C4-2B (cell line): ENCODE results near the gene CBX2.

ENCODE experiments used
- H3K27ac ChIP-seq: fragments of 450-650 bp; 2 replicates; pipeline ENCODE4 v1.5.1; 2017
- CTCF ChIP-seq: fragments of 450-650 bp; conservative IDR thresholded peaks from 2 replicates; pipeline ENCODE4 v1.5.1; 2017; ENCODE audit warnings: mild to moderate bottlenecking
- ZFX ChIP-seq: fragments of 450-650 bp; IDR thresholded peaks from 2 replicates; pipeline ENCODE4 v1.6.1; 2017

CBX2 gene

GRCh38 chr17:79818026-79818758, 40.2 kb downstream of the CBX2 start:
- TF ChIP-seq CTCF: no peak
- TF ChIP-seq ZFX: no peak
- no peak overlapping the region for H3K27ac ChIP-seq

GRCh38 chr17:79819085-79819484, 41.1 kb downstream of the CBX2 start:
- H3K27ac ChIP-seq: no peak overlapping the region
- TF ChIP-seq CTCF: no peak
- TF ChIP-seq ZFX: no peak

GRCh38 chr17:79819534-79820276, 41.8 kb downstream of the CBX2 start:
- no peak for TF ChIP-seq ZFX
- no peak for TF ChIP-seq CTCF
- H3K27ac ChIP-seq: no peak overlapping the region

- no peak for TF ChIP-seq CTCF
- no peak for TF ChIP-seq ZFX
These were observed 43.0 kb downstream of the CBX2 start for GRCh38 chr17:79820959-79821330.

GRCh38 chr17:79821331-79822095, 43.6 kb downstream of the CBX2 start:
- H3K27ac ChIP-seq: no peak overlapping the region
- TF ChIP-seq ZFX: no peak
- no peak for TF ChIP-seq CTCF

More at GRCh38 chr17:79820959-79821330, 43.0 kb downstream of the CBX2 start:
- no peak overlapping the region for H3K27ac ChIP-seq

- TF ChIP-seq ZFX (no peak), CTCF (no peak)
These were observed 44.7 kb downstream of the CBX2 start for GRCh38 chr17:79822583-79823124.

More at GRCh38 chr17:79822583-79823124, 44.7 kb downstream of the CBX2 start:
- H3K27ac ChIP-seq: no peak overlapping the region
